Stomach smooth muscle (tissue), 2 donors: ENCODE data around the gene VPS26C.

ENCODE experiments used
- H3K27ac ChIP-seq: one replicate; pipeline ENCODE4 v1.7.0; 2013; ENCODE audit warnings: mild to moderate bottlenecking, low read length, inconsistent platforms
- H3K27me3 ChIP-seq, 2 donors: one replicate each; pipeline ENCODE4 v1.7.0; 2013; ENCODE audit warnings: low read length in 2 of 2; ENCODE audit not compliant: insufficient read depth in 2 of 2, control insufficient read depth in 1 of 2
- H3K36me3 ChIP-seq, 2 donors: one replicate each; pipeline ENCODE4 v1.7.0; 2013; ENCODE audit warnings: low read length in 2 of 2; ENCODE audit not compliant: control insufficient read depth in 2 of 2, insufficient read depth in 2 of 2
- H3K4me1 ChIP-seq: one replicate; pipeline ENCODE4 v1.7.0; 2013; ENCODE audit warnings: low read length; ENCODE audit not compliant: control insufficient read depth, insufficient read depth
- H3K4me3 ChIP-seq, 2 donors: one replicate each; pipeline ENCODE4 v1.7.0; 2013; ENCODE audit warnings: low read length in 2 of 2
- H3K9ac ChIP-seq, 2 donors: one replicate each; pipeline ENCODE4 v1.7.0; 2013; ENCODE audit warnings: low read length in 2 of 2, mild to moderate bottlenecking in 1 of 2
- H3K9me3 ChIP-seq, 2 donors: one replicate each; pipeline ENCODE4 v1.7.0; 2013; ENCODE audit warnings: low read length in 2 of 2; ENCODE audit not compliant: control insufficient read depth in 2 of 2
- donor health status: healthy.
- donor health status: Pancreatic carcinoma.

The VPS26C gene

GRCh38 chr21:37200641-37201480, 66.3 kb downstream of the VPS26C start:
- Histone ChIP-seq H3K27ac (no peak overlapping the region), H3K27me3 (no peaks in the 10 kb centered on the region), H3K4me3 (no peak overlapping the region), H3K9me3 (no peaks in the 10 kb centered on the region), H3K9ac (no peak overlapping the region), H3K36me3 (peaks cover 42 to 44% of the 10 kb centered on the region in 2 donors), H3K4me1 (peaks cover 2% of the 10 kb centered on the region)

DNA sequence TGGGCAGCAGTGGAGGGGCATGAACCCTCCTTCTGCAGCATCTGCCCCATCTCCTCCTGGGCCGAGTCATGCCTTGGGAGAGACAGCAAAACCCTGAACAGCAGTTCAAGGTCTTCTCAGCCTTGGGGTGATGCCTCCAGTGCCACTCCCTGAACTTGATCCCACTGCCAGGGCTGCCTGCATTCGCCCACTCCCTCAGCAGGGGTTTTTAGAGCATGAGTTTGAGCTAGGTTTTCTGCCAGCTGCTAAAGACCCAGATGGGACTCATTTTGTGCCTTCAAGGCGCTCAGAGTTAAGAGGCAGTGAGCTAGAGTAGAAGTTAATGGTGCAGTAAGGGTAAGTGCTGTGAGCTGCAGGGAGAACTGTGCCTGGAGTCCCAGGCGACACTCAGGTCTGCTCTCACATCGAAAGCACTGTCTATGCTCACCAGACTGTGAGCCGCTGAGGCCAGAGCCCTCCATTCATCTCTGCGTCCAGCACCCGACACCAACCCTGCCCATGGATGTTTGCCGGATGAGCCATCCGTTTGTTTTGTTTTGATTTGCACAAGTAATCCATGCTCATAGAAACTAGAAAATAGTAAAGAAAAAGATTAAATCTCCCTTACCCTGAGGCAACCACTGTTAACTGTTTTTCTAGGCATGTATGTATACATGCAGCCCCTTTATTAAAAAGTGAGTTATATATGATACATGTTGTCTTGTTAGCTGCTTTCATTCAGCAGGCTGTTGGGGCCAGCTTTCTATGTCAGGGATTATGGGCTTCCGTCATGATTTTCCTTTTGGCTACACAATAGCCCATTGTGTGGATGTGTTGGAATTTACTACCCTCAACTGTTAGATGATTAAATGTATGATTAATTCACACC, 67.8 kb downstream of the VPS26C start:
- Histone ChIP-seq H3K36me3 (peaks cover 46 to 57% of the 10 kb centered on the region in 2 donors), H3K27ac (no peak overlapping the region), H3K9me3 (no peaks in the 10 kb centered on the region), H3K9ac (no peak overlapping the region), H3K4me3 (no peak overlapping the region), H3K4me1 (peaks cover 4% of the 10 kb centered on the region), H3K27me3 (no peaks in the 10 kb centered on the region)

- no peak overlapping the region for H3K27ac ChIP-seq
- no peak overlapping the region for H3K4me3 ChIP-seq
- H3K27me3 ChIP-seq, result no peaks in the 10 kb centered on the region
- no peak overlapping the region for H3K9ac ChIP-seq
- H3K9me3 ChIP-seq, result no peaks in the 10 kb centered on the region
- peaks cover 4% of the 10 kb centered on the region for H3K4me1 ChIP-seq
- peaks cover 51 to 62% of the 10 kb centered on the region in 2 donors for H3K36me3 ChIP-seq
Measured at GRCh38 chr21:37197746-37198145, 69.4 kb downstream of the VPS26C start.

GRCh38 chr21:37196847-37197246, 70.3 kb downstream of the VPS26C start:
- no peak overlapping the region for H3K4me3 ChIP-seq
- H3K27ac ChIP-seq, result no peak overlapping the region
- peaks cover 51 to 59% of the 10 kb centered on the region in 2 donors for H3K36me3 ChIP-seq
- H3K9me3 ChIP-seq, result no peaks in the 10 kb centered on the region
- H3K27me3 ChIP-seq, result no peaks in the 10 kb centered on the region
- H3K4me1 ChIP-seq, result peaks cover 4% of the 10 kb centered on the region
- no peak overlapping the region for H3K9ac ChIP-seq

- Histone ChIP-seq H3K36me3 (peaks cover 44 to 48% of the 10 kb centered on the region in 2 donors), H3K4me1 (peaks cover 4% of the 10 kb centered on the region), H3K4me3 (no peak overlapping the region), H3K9ac (no peak overlapping the region), H3K27me3 (no peaks in the 10 kb centered on the region), H3K9me3 (no peaks in the 10 kb centered on the region), H3K27ac (no peak overlapping the region)
Measured at GRCh38 chr21:37195610-37196009, 71.5 kb downstream of the VPS26C start.

DNA sequence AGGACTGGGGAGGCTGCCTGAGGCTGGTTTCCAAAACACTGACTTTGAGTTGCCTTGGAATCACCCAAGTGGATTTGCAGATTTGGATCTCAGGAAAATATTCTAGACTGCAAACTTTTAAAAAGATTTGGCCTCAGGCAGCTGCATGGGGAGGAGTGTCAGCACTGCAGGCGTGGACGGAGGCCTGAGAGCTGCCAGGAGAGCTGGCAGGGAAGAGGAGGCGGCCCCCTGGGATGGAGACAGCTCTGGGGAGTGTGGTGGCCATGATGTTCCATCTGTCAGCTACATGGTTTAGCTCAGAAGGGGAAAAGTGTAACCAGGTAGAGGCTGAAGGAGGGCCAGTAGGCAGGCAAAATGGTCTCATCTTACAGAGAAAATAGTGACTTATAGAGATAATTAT, 72.1 kb downstream of the VPS26C start:
- Histone ChIP-seq H3K36me3 (peaks cover 41 to 42% of the 10 kb centered on the region in 2 donors), H3K27me3 (no peaks in the 10 kb centered on the region), H3K9me3 (no peaks in the 10 kb centered on the region), H3K4me1 (peaks cover 4% of the 10 kb centered on the region), H3K4me3 (no peak overlapping the region), H3K9ac (peak overlapping the region in 1 of 2 donors; percentile 13), H3K27ac (no peak overlapping the region)

DNA sequence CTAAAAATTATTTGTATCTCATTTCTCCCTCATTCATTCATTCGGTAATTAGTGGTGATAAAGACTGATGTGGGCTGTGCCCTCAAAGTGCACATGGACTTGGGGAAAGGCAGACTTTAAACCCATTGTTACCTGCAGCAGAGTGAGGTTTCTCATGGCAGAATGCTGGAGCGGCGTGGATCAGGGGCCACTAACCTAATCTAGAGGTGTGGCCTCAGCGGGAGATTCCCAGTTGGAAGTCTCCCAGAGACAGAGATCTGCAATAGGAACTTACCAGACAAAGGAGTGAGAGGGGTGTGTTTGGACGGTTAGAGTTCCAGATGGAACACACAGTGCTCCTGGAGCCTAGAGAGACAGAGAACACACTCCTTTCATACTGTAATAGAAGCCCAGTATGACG, 73.5 kb downstream of the VPS26C start:
- H3K4me3 ChIP-seq, result no peak overlapping the region
- no peaks in the 10 kb centered on the region for H3K9me3 ChIP-seq
- H3K27me3 ChIP-seq, result no peaks in the 10 kb centered on the region
- H3K27ac ChIP-seq, result no peak overlapping the region
- H3K36me3 ChIP-seq, result peaks cover 35 to 47% of the 10 kb centered on the region in 2 donors
- peaks cover 2% of the 10 kb centered on the region for H3K4me1 ChIP-seq
- H3K9ac ChIP-seq, result no peak overlapping the region

GRCh38 chr21:37193006-37193405, 74.1 kb downstream of the VPS26C start:
- Histone ChIP-seq H3K9ac (no peak overlapping the region), H3K9me3 (no peaks in the 10 kb centered on the region), H3K36me3 (peaks cover 36 to 49% of the 10 kb centered on the region in 2 donors), H3K4me1 (peaks cover 2% of the 10 kb centered on the region), H3K4me3 (no peak overlapping the region), H3K27me3 (no peaks in the 10 kb centered on the region), H3K27ac (no peak overlapping the region)

GRCh38 chr21:37192019-37192418, 75.1 kb downstream of the VPS26C start:
- Histone ChIP-seq H3K9me3 (no peaks in the 10 kb centered on the region), H3K4me1 (peaks cover 2% of the 10 kb centered on the region), H3K9ac (no peak overlapping the region), H3K27me3 (no peaks in the 10 kb centered on the region), H3K27ac (no peak overlapping the region), H3K4me3 (no peak overlapping the region), H3K36me3 (peaks cover 45 to 54% of the 10 kb centered on the region in 2 donors)

DNA sequence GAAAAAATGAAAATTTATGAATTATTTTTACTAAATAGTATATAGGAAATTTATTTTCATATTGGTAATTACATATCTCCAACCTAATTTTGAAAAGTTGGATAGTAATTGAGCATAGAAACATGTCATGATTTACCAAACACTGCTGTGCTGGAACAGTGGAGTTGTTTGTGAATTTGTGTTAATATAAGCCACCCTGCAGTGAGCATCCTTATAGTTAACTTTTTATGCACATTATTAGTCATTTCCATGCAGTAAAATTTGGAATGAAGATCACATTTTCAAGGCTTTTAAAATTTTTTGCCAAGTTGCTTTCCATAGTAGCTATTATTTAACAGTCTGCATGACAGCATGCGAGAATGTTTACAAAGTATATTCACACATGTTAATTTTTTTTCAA, 78.3 kb downstream of the VPS26C start:
- H3K4me3 ChIP-seq, result no peak overlapping the region
- no peak overlapping the region for H3K9ac ChIP-seq
- no peaks in the 10 kb centered on the region for H3K9me3 ChIP-seq
- H3K36me3 ChIP-seq, result peaks cover 39 to 50% of the 10 kb centered on the region in 2 donors
- H3K27me3 ChIP-seq, result no peaks in the 10 kb centered on the region
- no peak overlapping the region for H3K27ac ChIP-seq
- no peaks in the 10 kb centered on the region for H3K4me1 ChIP-seq
